ENCODE measurements around the gene ESAM.

Gene ESAM

DNA sequence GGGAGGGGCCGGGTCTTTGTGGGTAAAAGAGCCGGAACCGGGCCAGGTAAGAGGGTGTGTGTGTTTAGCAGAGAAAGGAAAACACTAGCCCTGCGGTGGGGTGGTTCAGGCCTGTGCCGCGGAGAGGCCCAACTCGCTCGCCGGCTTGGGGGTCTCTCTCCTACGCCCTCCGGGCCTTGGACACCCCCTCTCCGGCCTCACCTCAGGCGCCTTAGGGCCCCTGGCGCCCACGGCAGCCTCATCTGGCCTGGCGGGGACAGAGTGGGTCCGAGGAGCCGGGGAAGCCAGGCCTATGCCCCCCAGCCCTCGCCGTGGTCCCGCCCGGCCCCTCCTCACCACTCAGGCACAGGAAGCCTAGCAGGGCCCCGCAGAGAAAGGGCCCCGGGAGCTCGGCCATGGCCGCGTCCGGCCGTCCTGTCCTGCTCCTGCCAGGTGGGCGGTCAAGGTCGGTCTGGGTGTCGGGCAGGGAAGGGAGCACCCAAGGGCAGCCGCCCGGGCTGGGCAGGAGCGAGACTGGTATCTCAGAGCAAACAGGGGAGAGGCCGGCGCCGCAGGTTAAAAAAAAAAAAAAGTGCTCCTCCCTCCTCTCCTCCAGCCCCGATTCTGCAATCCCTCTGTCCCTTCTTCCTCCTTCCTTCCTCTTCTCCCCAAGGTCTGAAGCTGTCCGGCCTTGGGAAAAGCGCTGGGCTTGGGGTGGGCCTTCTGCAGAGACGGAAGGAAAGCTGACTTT, 10.2 kb downstream of the ESAM start, which contains the start of gene VSIG2:
Gene VSIG2, minus strand, starts transcription at position 515 of the 730 bp plus-strand sequence. Its CDS starts 118 bp downstream, at position 397.
- DNase-seq = no peak

DNA sequence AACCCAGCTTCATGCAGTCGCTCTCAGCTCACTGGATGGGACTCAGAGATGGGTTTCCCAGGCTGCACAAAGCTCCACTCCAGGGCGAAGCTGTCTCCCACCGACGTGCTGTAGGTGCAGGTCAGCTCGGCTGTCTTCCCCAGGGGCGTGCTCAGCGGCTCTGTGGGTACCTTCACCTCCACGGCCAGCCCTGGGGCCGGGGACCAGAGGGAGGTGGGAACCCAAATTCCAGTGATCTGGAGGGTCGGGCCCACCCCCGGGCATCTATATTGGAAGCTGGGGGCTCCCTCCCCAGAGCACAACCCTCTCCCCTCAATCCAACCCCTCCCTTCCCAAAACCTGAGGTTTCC, 10.7 kb downstream of the ESAM start:
- no peak for DNase-seq

DNA sequence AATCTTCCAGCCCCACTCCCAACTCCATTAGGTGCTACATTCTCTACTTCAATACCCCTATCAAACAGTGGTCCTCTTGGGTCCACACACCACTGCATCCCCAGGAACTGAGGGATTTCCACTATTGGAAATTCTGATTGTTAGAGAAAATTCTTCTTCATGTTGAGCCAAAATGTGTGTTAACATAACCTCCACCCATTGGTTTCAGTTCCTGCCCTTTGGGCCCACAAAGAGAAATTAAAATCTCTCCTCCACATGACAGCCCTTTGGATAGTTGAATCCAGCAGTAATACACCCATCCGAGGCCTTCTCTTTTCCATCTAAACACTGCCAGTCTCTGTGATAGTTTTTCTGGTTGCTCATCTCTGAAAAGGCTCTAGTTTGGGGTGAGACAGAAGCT, 12.2 kb downstream of the ESAM start:
- DNase-seq = no peak

DNA sequence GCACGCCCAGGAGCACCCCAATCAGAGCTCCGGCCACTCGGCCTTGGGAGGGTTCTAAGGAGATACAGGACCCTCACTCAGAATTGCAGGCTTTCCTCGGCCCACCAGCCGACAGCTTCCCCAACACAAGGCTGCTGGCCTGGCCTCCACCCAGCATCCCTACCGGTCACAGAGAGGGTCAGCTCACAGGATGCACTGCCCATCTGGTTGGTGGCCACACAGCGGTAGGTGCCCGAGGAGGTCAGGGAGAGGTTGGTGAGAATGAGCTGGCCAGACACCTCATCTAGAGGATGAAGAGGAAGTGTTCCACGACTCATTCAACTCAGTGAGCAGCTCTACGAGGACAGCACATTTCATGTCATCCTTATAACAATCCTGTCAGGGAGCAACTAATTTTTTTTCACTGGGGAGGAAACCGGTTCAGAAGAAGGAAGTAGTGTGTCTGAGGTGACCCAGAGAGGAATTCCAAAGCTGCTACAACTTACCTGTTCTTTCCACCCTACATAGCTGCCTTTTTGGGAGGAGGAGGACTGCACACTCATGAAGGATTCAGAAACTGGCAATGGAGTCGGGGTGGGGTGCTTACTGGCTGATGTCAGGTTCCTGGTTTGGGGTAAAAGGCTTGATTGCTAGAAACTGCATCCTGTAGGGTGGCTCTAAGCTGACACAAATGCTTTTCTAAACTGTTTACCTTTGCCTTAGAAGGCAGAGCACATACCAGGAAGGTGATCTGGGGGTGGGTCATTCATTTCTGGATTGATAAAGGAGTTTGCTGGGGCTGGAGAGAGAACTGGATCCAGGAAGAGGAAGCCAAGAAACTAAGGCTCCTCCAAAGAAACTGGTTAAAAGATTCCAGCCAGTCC, 13.4 kb downstream of the ESAM start:
- DNase-seq = no peak

DNA sequence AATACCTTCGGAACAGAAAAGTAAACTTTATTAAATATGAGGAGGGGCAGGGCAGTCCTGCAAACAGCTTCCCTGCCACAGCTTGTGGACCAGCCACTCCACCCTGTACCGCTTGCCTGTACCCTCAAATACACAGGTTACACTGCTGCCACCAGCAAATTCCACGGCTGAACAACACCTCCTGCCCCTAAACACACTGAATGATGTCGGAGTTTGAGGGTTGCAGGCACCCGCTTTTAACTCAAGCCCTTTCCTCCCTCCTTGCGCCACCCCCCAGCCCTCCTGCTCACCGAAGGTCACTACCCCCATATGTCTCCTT, 14.0 kb downstream of the ESAM start:
- no peak for DNase-seq

DNA sequence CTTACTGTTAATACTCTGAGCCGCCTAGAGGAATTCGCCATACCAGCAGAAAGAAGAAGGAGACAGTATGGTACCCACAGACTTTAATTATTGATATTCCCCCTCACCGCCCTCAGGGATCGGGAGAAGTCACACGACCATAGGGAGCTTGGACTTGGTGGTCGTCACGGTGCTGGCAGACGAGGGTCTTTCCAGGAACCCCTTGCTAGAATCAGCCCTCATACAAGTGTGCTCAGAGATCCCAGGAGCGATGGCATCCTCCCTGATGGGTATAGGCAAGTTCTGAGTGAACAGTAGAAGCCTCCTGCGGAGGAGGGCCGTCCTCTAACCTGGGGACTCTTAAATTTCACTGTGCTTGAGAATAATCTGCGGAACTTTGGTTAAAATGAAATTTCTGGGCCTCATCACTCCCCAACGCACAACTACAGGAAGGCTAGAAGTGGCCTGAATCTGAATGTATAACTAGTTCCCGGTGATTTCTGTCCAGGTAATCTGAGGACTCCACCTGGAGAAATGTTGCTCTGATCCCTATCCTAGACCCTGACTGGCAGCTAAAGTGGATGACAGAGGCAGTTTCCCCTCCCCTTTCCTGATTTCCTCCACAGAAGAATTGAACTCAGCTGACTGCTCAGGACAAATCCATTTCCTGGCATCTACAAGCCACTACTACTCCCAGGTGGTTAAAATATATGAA, 14.5 kb downstream of the ESAM start:
- DNase-seq = no peak

DNA sequence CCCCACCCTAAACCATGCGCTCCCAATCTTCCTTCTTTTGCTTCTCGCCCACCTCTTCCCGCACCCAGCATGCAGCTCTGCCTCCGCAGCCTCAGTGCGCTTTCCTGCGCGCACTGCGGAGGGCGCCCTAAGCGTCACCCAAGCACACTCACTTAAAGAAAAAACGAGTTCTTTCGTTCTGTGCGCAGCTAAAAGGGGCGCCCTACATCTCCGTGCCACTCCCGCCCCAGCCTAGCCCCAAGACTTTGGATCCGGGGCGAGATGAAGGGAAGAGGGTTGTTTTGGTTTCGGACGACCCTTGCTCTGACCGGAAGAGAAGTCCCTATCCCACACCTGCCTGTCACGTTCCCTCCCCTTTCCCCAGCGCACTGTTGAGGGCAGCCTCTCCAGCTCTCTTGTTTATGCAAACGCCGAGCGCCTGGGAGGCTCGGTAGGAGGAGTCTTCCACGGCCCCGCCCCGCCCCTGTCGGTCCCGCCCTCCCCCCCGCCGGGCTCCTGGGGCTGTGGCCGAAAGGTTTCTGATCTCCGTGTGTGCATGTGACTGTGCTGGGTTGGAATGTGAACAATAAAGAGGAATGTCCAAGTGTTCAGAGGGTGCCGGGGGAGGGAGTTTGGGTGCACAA, 15.4 kb downstream of the ESAM start:
- DNase-seq = no peak

DNA sequence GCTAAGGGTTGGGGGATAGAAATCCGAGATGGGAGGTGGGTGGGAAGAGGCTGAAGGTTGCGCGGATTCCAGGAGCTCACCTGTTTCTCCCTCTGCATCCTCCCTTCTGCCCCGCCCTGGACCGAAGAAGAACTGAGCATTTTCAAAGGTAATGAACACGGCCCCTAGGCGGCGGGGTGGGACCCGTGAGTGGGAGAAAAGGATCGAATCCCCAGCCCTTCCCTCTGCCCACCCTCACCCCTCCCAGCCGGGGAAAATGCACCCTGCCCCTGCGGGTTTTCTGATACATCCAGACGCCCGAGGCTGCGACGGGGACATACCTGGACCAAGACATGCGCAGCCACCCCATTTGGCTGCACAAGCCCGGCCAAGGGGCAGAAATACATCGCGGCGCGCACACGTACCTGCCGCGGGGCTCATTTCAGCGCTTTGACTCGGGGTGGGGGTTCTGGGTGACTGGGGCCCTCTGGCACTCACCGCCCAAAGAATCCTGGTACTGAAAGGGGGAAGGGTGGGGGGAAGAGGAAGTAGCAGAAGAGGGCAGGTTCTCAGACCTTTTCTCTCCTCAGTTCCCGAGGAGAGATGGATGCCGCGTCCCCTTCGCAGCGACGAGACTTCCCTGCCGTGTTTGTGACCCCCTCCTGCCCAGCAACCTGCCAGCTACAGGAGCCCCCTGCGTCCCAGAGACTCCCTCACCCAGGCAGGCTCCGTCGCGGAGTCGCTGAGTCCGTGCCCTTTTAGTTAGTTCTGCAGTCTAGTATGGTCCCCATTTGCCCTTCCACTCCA, 16.1 kb downstream of the ESAM start:
- DNase-seq = no peak

DNA sequence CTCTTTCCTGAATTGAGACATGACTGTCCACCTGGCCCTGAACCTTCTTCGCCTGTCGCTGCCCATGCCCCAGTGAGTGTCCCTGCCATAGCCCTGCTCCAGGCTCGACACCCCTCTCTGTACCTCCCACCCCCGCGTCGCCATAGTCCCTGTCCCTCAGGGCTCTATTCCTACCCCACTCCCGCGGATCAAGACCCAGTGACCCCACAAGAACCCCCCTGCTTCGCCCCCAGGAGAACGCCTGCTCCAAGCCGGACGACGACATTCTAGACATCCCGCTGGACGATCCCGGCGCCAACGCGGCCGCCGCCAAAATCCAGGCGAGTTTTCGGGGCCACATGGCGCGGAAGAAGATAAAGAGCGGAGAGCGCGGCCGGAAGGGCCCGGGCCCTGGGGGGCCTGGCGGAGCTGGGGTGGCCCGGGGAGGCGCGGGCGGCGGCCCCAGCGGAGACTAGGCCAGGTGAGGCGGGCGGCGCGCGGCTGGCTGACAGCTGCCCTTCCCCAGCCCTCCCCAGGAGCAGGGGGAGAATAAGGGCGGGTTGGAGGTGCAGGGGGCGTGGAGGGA, 16.7 kb downstream of the ESAM start:
- no peak for DNase-seq

DNA sequence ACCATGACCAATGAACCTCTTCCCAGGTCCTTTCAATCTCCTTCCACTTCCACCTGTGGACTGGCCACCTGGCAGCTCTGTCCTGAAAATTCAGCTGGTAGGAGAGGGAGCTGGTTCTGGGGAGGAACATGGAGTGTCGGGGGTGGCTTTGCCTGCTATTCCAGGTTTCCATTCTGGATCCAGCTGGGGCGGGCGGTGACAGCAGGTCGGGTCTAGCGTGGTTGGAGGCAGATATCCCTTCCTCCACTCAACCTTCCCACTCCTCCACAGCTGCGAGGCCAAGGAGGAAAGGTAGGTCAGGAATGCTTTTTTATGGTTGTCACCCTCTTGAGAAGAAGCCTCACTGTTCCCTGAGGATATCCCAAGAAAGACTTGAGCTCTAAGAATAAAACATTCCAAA, 19.0 kb downstream of the ESAM start:
- no peak for DNase-seq

DNA sequence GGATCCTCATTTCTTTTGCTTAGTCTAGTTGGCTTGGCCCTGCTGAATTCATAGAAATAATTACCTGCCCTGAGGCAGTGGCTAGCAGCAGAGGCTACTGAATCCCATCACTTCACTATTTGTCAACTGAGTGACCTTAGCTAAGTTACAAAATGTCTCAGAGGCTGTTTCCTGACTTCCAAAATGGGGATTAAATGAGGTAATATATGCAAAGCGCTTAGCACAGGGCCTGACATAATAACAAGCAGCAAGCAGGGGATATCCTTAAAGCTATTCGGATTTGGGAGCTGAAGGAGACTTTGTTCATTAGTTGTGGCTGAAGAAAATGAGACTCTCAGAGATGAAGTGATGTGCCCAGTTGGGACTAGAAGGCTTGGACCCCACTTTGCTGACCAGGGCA, 19.5 kb downstream of the ESAM start:
- no peak for DNase-seq

DNA sequence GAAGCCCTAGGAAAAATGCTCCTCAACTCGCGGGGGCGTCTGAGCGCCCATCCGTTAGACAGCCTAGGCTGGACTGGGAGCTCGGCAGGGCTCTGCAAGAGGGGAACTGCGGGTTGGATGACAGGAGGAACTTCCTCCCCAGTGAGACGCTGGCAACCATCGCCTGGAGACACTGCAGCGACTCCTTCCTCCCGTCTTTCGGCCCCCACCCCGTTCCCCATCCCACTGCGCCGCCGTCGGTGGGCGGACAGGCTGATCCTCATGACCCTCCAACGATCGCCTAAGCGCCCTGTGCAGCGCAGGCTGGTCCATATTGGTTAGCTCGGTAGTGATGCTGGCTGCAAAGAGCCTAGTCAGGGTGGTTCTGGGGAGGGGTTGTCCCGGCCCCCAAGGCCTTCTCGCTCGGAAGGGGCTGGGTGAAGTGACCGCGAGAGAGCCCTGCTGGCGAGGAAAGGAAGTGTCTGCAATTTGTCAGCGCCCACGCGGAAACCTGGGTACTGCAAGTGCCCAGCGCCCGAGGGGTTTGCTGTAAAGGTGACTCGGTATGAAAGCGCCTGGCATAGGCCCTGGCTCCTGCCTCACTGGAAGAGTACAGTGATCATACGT, 21.7 kb downstream of the ESAM start:
- DNase-seq = no peak

DNA sequence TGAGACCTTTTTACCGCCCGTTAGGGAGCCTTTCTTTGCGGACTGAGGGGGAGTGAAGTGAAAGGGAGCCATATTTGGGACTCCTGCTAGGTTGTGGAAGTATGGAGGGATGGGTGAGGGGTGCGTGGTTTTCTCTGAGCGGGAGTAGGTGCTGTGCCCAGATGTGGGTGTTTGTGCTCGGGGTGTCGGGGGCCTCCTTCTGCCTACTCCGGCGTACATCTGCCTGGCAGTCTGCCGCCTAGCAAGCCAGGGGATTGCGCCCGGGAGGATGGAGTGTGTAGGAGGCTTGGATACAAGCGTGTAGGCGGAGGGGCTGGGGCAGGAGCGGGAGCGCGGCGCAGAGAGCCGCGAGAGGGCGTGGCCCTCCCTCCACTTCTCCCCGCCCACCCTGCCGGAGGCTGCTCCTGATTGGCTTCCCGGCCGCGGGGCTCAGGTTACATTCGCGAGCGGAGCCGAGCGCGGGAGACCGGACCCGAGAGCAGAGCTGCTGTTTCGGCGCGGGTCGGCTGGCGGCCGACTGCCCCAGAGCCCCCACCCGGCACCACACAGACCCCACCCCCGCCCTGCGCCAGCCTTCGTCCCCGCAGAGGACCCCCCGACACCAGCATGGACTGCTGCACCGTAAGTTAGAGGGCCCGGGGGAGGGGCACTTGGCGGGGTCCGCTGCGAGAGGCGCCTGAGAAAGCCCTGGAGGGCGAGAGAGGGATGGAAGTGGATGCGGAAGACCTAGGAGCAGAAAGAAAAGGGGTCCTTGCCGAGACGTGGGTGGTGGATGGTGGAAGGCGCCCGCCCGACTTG, 22.4 kb downstream of the ESAM start, which contains the start of gene NRGN:
Gene NRGN, plus strand, starts transcription at position 464 of the 798 bp plus-strand sequence. Its CDS starts 143 bp downstream, at position 607.
- DNase-seq = peak; percentile 58

DNA sequence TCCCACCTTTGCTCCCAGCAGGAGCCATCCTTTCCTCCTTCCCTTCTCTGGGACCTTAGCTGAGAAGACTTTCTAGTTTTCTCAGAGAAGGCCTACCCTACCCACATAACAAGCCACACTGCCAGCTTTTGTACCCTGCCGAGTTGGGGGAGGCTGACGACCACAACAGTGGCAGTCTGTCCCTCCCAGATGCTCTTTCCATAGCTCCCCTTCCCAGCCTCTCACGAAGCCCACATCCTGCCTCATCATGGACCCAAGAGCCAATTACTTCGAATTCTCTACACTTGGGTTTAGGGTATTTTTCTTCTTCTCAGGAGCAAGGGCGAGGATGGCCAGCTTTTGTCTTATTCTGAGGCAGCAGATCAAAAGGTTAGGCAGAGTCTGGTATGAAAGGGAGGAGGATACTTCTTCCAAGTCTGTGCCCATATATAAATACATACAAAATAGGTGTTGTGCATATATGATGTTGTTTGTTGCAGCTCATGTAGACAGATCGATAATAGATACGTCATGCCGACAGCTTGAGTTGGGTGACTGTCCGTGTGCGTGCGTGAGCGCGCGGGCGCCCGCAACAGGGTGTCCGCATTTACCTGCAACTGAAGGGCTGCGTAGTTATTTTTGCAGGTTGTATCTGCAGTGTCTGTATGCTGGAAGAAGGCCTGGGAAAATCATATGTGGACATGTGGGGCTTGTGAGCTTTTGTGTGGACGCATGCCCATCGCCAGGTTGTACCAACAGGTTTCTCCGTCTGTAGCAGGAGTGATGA, 23.2 kb downstream of the ESAM start:
- DNase-seq = no peak

DNA sequence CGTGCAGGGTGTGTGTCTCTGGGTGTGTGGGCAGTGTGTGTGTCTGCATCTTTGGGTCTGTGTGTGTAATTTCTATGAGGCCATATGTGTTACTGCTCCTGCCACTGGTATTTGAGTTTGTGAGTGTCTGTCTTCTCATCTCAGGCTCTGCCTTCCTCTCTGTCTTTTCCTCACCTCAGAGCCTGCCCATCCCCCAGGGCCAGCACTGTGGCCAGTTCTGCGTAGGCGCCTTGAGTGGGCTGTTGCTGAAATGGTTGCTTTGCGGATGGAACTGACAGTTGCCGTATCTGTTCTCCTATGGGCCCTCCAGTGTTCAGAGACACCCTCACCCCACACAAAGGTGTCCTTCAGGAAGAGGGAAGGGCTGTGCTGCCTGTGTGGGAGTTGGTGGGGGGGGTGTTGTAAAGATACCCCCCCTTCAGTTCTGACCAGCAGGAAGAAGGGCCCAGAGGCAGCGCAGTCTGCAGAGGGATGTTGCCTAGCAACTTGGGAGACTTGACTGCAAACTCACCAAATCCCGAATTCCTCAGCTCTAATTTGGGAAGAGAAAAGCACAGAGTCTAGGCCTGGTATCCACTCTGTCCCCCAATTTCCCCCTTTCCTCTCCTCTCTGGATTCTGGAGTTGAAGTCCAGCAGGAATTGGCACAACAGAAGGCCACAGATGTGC, 24.3 kb downstream of the ESAM start:
- DNase-seq = no peak

DNA sequence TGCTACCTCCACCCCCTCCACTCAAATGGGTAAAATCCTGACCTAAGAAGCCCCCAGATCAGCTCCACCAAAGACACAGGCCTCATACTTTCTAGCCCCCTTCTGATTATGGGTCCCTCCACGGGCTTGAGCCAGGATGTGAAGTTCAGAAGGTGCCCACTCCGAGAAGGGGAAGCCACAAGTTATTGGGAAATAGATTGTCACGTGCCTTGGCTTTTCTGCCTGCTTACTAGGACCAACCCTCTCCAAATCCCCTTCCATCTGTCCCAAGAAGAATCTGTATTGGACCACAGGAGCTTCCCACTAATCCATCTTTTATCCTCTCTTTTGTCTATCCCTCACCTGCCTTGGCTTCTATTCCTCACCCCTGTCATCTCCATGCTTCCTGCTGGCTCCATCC, 25.4 kb downstream of the ESAM start:
- DNase-seq = no peak

DNA sequence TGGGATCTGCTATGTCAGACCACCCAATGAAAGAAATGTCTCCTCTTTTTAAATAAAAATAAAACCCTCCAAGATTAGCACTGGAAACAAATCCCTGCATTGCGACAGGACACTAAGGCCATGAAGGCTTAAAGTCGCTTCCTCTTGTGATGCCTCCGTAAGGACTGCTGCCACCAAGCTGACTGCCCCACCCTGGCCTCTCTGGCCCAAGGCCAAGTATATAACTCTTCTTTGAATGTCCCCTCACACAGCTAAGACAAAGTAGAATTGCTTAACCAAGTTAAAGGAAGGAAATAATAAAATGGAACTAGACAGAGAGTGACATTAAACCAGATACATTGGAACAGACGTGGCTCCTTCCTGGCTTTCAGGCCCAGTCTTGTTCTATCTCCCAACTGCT, 29.9 kb downstream of the ESAM start:
- no peak for DNase-seq

DNA sequence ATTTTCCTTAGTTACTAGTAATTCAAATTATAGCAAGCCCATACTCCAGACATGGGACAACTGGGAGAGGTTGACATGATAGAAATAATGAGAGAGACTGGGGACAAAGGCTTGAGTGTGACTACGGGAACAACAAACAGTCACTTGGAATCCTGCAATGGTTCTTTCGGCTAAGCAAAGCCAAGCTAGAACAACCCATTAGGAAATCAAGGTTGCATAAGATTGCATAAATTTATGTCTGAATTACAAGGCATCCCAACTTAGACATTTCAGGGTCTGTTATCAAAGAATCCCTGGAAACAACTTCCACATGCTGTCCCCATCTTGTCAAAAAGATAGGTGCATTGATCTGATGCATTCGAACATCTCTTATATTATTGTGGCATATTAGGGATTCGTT, 32.5 kb downstream of the ESAM start:
- DNase-seq = no peak

DNA sequence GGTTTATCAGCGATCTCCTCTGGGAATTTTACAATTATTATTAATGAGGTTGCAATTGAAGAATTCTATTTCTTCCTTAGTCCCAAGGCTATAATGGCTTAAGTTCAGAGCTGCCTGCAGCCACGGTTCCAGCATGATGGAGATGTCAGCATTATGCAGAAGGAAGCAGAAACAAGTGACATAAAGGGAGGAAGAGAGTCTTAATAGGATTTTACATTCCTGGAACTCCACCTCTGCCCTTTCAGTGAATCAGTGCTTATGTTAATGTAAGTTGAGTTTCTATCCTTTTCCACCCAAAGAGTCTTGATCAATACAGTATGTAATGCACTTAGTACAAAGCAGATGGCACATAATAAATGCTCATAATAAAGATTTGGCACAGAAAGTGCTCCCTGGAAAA, 34.0 kb downstream of the ESAM start:
- no peak for DNase-seq

DNA sequence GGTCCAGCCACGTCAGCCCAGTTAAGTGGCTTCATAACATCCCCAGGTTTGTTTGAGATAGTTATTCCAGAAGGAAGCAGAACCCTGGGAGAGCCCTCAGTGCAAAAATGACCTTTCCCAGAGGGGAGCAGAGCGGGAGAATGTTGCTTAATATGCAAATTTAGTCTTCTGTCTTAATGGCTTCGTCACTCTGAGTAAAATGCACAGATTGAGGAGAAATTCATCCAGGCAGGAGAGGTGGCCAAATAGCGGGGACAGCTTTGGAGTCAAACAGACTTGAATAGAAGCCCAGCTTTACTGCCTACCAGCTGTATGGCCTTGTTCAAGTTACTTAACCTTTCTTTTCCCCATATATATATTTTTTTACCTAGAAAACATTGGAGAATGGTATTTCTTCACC, 34.6 kb downstream of the ESAM start:
- DNase-seq = no peak
